ENCODE results near the gene PGBD5. TPM values are rescaled to one million over a fixed set of nuclear protein-coding genes. Genes with fewer than 3 reads are reported as not detected.

The PGBD5 gene
- total RNA-seq, 2 experiments from 2014 or later = not detected

DNA sequence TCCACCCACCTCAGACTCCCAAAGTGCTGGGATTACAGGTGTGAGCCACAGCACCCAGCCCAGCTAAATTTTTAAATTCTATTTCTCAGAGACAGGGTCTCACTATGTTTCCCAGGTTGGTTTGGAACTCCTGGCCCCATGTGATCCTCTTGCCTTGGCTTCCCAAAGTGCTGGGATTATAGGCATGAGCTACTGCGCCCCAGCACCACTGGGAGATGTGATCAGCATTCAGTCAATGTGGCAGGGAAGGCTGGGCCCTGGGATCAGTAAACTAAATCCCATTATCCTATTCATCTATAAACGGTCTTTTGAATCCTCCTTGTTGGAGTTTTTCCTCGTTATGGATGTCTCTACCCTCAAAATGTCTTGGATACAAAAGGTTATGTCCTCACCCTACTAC lies 113.5 kb downstream of the PGBD5 start:
- ChIA-PET CTCF (interaction anchor here (1.3 kb wide), 1 partner anchor 596 kb away, joined by 4 read pairs; no protein-coding TSS in a partner anchor), POLR2A (no interaction called here)
- no peaks in the 10 kb centered on the region for H3K9me3 Mint-ChIP-seq
- no peak for DNase-seq
- peaks cover 7% of the 10 kb centered on the region for H3K27me3 Mint-ChIP-seq
- peaks cover 1% of the 10 kb centered on the region for H3K4me1 Mint-ChIP-seq
- H3K4me3 Mint-ChIP-seq = no peak overlapping the region
- no peak overlapping the region for H3K27ac Mint-ChIP-seq
- no peaks in the 10 kb centered on the region for H3K36me3 Mint-ChIP-seq (ENCODE audit: low read depth)

GRCh38 chr1:230310381-230311163 lies 115.6 kb downstream of the PGBD5 start:
- Mint-ChIP-seq H3K36me3 (ENCODE audit: low read depth) (no peaks in the 10 kb centered on the region), H3K27ac (no peak overlapping the region), H3K4me1 (peaks cover 10% of the 10 kb centered on the region), H3K4me3 (no peak overlapping the region), H3K27me3 (peaks cover 6% of the 10 kb centered on the region), H3K9me3 (no peaks in the 10 kb centered on the region)
- CTCF ChIA-PET = interaction anchor here (0.6 to 1.8 kb wide), 6 partner anchors 8 to 803 kb away, joined by 3 to 6 read pairs (median 3); partner anchors contain the start of gene NUP133
- peak; percentile 69 for DNase-seq
- POLR2A ChIA-PET = no interaction called here

GRCh38 chr1:230309646-230310177 lies 116.4 kb downstream of the PGBD5 start:
- no peak overlapping the region for H3K4me3 Mint-ChIP-seq
- CTCF ChIA-PET = interaction anchor here (0.7 to 1.0 kb wide), 2 partner anchors 597 to 734 kb away, joined by 3 read pairs; no protein-coding TSS in a partner anchor
- H3K27ac Mint-ChIP-seq = no peak overlapping the region
- peaks cover 6% of the 10 kb centered on the region for H3K27me3 Mint-ChIP-seq
- POLR2A ChIA-PET = no interaction called here
- H3K4me1 Mint-ChIP-seq = peaks cover 10% of the 10 kb centered on the region
- no peaks in the 10 kb centered on the region for H3K9me3 Mint-ChIP-seq
- no peaks in the 10 kb centered on the region for H3K36me3 Mint-ChIP-seq (ENCODE audit: low read depth)
- no peak for DNase-seq

DNA sequence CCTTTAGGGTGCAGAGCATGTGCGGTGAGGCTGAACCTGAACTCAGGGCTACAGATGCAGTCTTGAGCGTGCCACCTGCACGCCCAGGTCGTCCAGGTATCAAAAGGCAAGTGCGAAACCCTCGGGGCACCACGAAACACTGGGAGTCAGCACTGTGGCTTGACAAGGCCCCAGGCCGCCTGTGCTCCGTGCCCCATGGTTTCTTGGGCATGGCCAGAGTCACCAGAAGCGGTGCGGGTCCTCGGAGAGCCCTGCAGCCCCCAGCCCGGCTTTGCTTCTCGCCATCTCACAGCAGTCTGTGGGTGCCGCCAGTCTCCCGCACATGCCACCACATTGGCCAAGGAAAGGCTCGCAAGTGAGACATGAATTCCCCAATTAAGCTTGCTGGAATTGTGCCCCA lies 117.3 kb downstream of the PGBD5 start:
- H3K9me3 Mint-ChIP-seq = no peaks in the 10 kb centered on the region
- ChIA-PET CTCF (interaction anchor here (1.0 kb wide), 2 partner anchors 591 to 596 kb away, joined by 3 read pairs; no protein-coding TSS in a partner anchor), POLR2A (no interaction called here)
- no peak overlapping the region for H3K4me3 Mint-ChIP-seq
- DNase-seq = no peak
- H3K27me3 Mint-ChIP-seq = peaks cover 4% of the 10 kb centered on the region
- no peaks in the 10 kb centered on the region for H3K36me3 Mint-ChIP-seq (ENCODE audit: low read depth)
- peaks cover 15% of the 10 kb centered on the region for H3K4me1 Mint-ChIP-seq
- no peak overlapping the region for H3K27ac Mint-ChIP-seq

- no peak overlapping the region for H3K27ac Mint-ChIP-seq
- CTCF ChIA-PET = interaction anchor here (1.0 kb wide), 1 partner anchor 590 kb away, joined by 3 read pairs; no protein-coding TSS in a partner anchor
- H3K9me3 Mint-ChIP-seq = no peaks in the 10 kb centered on the region
- H3K27me3 Mint-ChIP-seq = peaks cover 2% of the 10 kb centered on the region
- H3K4me1 Mint-ChIP-seq = peaks cover 21% of the 10 kb centered on the region
- no peak overlapping the region for H3K4me3 Mint-ChIP-seq
- no peak for DNase-seq
- no peaks in the 10 kb centered on the region for H3K36me3 Mint-ChIP-seq (ENCODE audit: low read depth)
- POLR2A ChIA-PET = no interaction called here
These were observed 118.1 kb downstream of the PGBD5 start for GRCh38 chr1:230308039-230308438.

GRCh38 chr1:230307213-230307612 lies 118.9 kb downstream of the PGBD5 start:
- Mint-ChIP-seq H3K4me1 (peaks cover 21% of the 10 kb centered on the region), H3K27ac (no peak overlapping the region), H3K27me3 (peaks cover 2% of the 10 kb centered on the region), H3K4me3 (no peak overlapping the region), H3K36me3 (ENCODE audit: low read depth) (no peaks in the 10 kb centered on the region), H3K9me3 (no peaks in the 10 kb centered on the region)
- CTCF ChIA-PET = interaction anchor here (0.8 kb wide), 1 partner anchor 99 kb away, joined by 3 read pairs; no protein-coding TSS in a partner anchor
- POLR2A ChIA-PET = no interaction called here
- DNase-seq = no peak

DNA sequence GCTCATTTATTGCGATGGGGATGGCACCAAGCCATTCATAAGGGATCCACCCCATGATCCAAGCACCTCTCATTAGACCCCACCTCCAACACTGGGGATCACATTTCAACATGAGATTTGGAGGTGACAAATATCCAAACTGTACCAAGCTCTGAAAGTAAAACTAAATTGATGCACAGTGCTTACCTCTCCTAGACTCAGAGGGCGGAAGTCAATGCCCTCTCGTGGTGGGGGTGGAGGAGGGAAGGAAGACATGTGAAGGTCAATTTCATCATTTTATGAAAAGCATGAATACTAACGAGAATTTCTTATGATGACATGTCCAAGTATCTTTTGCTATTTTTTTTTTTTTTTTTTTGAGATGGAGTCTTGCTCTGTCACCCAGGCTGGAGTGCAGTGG lies 120.0 kb downstream of the PGBD5 start:
- Mint-ChIP-seq H3K4me1 (peaks cover 21% of the 10 kb centered on the region), H3K36me3 (ENCODE audit: low read depth) (no peaks in the 10 kb centered on the region), H3K27me3 (peaks cover 2% of the 10 kb centered on the region), H3K27ac (no peak overlapping the region), H3K9me3 (no peaks in the 10 kb centered on the region), H3K4me3 (no peak overlapping the region)
- CTCF ChIA-PET = interaction anchor here (0.7 to 2.9 kb wide), 4 partner anchors 100 to 650 kb away, joined by 3 to 10 read pairs (median 4); no protein-coding TSS in a partner anchor
- POLR2A ChIA-PET = no interaction called here
- peak; percentile 57 for DNase-seq

DNA sequence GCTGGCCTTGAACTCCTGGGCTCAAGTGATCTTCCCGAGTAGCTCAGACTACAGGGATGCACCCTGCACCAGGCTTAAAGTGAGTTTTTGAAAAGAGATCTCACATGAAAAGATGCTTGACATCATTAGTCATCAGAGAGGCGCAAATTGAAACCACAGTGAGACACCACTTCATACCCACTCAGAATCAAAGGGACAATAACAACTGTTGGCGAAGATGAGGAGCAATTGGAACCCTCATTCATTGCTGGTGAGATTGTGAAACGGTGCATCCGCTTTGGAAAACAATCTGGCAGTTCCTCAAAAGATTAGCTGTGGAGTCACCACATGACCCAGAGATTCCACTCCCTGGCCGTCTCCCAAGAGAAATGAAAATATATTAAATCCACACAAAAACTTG lies 122.3 kb downstream of the PGBD5 start:
- Mint-ChIP-seq H3K4me1 (peaks cover 20% of the 10 kb centered on the region), H3K4me3 (no peak overlapping the region), H3K36me3 (ENCODE audit: low read depth) (no peaks in the 10 kb centered on the region), H3K9me3 (no peaks in the 10 kb centered on the region), H3K27me3 (no peaks in the 10 kb centered on the region), H3K27ac (no peak overlapping the region)
- ChIA-PET CTCF (interaction anchor here (2.9 kb wide), 1 partner anchor 642 kb away, joined by 10 read pairs; no protein-coding TSS in a partner anchor), POLR2A (no interaction called here)
- no peak for DNase-seq

- ChIA-PET POLR2A (no interaction called here), CTCF (interaction anchor here (1.1 kb wide), 1 partner anchor 8 kb away, joined by 3 read pairs; no protein-coding TSS in a partner anchor)
- H3K36me3 Mint-ChIP-seq (ENCODE audit: low read depth) = no peaks in the 10 kb centered on the region
These were observed 123.1 kb downstream of the PGBD5 start for GRCh38 chr1:230303069-230303468.

GRCh38 chr1:230301822-230302221 lies 124.3 kb downstream of the PGBD5 start:
- H3K4me3 Mint-ChIP-seq = no peak overlapping the region
- no peak overlapping the region for H3K27ac Mint-ChIP-seq
- POLR2A ChIA-PET = no interaction called here
- H3K36me3 Mint-ChIP-seq (ENCODE audit: low read depth) = no peaks in the 10 kb centered on the region
- H3K27me3 Mint-ChIP-seq = no peaks in the 10 kb centered on the region
- H3K4me1 Mint-ChIP-seq = peaks cover 15% of the 10 kb centered on the region
- CTCF ChIA-PET = interaction anchor here (1.1 kb wide), 1 partner anchor 10 kb away, joined by 3 read pairs; no protein-coding TSS in a partner anchor
- DNase-seq = no peak
- no peaks in the 10 kb centered on the region for H3K9me3 Mint-ChIP-seq

More at GRCh38 chr1:230303069-230303468, 123.1 kb downstream of the PGBD5 start:
- Mint-ChIP-seq H3K27me3 (no peaks in the 10 kb centered on the region), H3K9me3 (no peaks in the 10 kb centered on the region), H3K4me3 (no peak overlapping the region), H3K4me1 (peaks cover 20% of the 10 kb centered on the region), H3K27ac (no peak overlapping the region)
- DNase-seq = no peak

DNA sequence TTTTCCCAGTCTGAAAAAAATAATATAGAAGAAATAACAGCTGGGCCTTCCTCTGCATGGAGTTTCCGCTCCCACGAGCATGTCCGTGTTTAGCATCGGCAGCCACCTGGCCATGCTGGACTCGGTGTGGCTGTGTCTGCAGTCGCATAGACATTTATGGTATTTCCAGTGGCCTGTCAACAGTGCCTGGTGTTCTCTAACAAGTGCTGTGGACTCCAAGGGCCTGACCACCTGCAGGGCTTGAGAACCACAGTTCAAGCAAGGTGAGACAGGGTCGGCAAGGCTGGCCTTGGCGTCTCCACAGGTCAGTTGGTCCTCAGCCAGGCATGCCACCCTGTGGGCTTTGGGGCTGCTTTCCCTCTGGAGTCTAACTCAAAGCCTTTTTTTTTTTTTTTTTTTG lies 124.8 kb downstream of the PGBD5 start:
- H3K27ac Mint-ChIP-seq = no peak overlapping the region
- ChIA-PET CTCF (no interaction called here), POLR2A (no interaction called here)
- no peaks in the 10 kb centered on the region for H3K36me3 Mint-ChIP-seq (ENCODE audit: low read depth)
- peaks cover 15% of the 10 kb centered on the region for H3K4me1 Mint-ChIP-seq
- DNase-seq = no peak
- H3K4me3 Mint-ChIP-seq = no peak overlapping the region
- no peaks in the 10 kb centered on the region for H3K27me3 Mint-ChIP-seq
- no peaks in the 10 kb centered on the region for H3K9me3 Mint-ChIP-seq

- Mint-ChIP-seq H3K27me3 (peaks cover 2% of the 10 kb centered on the region), H3K27ac (no peak overlapping the region), H3K36me3 (ENCODE audit: low read depth) (no peaks in the 10 kb centered on the region), H3K4me1 (peaks cover 11% of the 10 kb centered on the region), H3K4me3 (no peak overlapping the region), H3K9me3 (no peaks in the 10 kb centered on the region)
- ChIA-PET CTCF (no interaction called here), POLR2A (no interaction called here)
- no peak for DNase-seq
These were observed 125.5 kb downstream of the PGBD5 start for GRCh38 chr1:230300322-230301301.
